HepG2 (cell line): ENCODE results near the gene MRPS5. TPM values are rescaled to one million over a fixed set of nuclear protein-coding genes. Genes with fewer than 3 reads are reported as not detected.
A peak's percentile ranks its signal among the peaks of the same experiment; 100 is the strongest.

ENCODE experiments used
- BCL6 ChIP-seq: IDR thresholded peaks from 2 replicates; pipeline ENCODE4 v1.6.1; 2016; ENCODE audit warnings: missing genetic modification reagents, missing compliant biosample characterization
- CEBPG ChIP-seq: IDR thresholded peaks from 2 replicates; pipeline ENCODE4 v1.6.1; 2016
- DPF2 ChIP-seq: sonication (generic); formaldehyde crosslinking; IDR thresholded peaks from 2 replicates; pipeline ENCODE4 v1.4.0; 2020; ENCODE audit warnings: mild to moderate bottlenecking, low read depth, missing genetic modification reagents, borderline replicate concordance
- FOXJ3 ChIP-seq: sonication (generic); formaldehyde crosslinking; IDR thresholded peaks from 2 replicates; pipeline ENCODE4 v1.4.0; 2020; ENCODE audit warnings: missing genetic modification reagents, mild to moderate bottlenecking, borderline replicate concordance
- GATAD1 ChIP-seq: IDR thresholded peaks from 2 replicates; pipeline ENCODE4 v1.6.1; 2016; ENCODE audit warnings: missing genetic modification reagents, missing compliant biosample characterization
- GPN1 ChIP-seq: sonication (generic); formaldehyde crosslinking; IDR thresholded peaks from 2 replicates; pipeline ENCODE4 v1.5.1; 2020; ENCODE audit warnings: missing genetic modification reagents, borderline replicate concordance
- IKZF5 ChIP-seq: IDR thresholded peaks from 2 replicates; pipeline ENCODE4 v1.6.1; 2018; ENCODE audit warnings: missing genetic modification reagents, mild to moderate bottlenecking, missing compliant biosample characterization
- JUN ChIP-seq: sonication (generic); formaldehyde crosslinking; IDR thresholded peaks from 2 replicates; pipeline ENCODE4 v1.4.0; 2020; ENCODE audit warnings: mild to moderate bottlenecking, missing genetic modification reagents
- MEIS1 ChIP-seq: sonication (generic); formaldehyde crosslinking; IDR thresholded peaks from 2 replicates; pipeline ENCODE4 v1.9.0; 2021; ENCODE audit warnings: mild to moderate bottlenecking, missing genetic modification reagents, moderate library complexity, borderline replicate concordance
- NONO ChIP-seq, 2 experiments: fragments of 450-650 bp in 1 of 2; sonication (generic) in 1 of 2; formaldehyde crosslinking in 1 of 2; IDR thresholded peaks in 1 of 2; conservative IDR thresholded peaks in 1 of 2; 2 replicates each; pipeline versions ENCODE4 v1.6.1 to v1.8.0; 2017 to 2022; ENCODE audit warnings: mild to moderate bottlenecking in 1 of 2, missing genetic modification reagents in 1 of 2, moderate library complexity in 1 of 2
- PHF5A ChIP-seq: IDR thresholded peaks from one replicate; pipeline ENCODE4 v1.6.1; 2018; ENCODE audit warnings: low read depth, missing genetic modification reagents; ENCODE audit not compliant: unreplicated experiment
- PHF8 ChIP-seq: sonication (generic); formaldehyde crosslinking; IDR thresholded peaks from 2 replicates; pipeline ENCODE4 v1.5.0; 2020; ENCODE audit warnings: missing genetic modification reagents
- PTBP1 ChIP-seq: fragments of 200-400 bp; formaldehyde crosslinking; IDR thresholded peaks from 2 replicates; pipeline ENCODE4 v1.6.1; 2018; ENCODE audit warnings: low read length, low read depth; ENCODE audit not compliant: poor library complexity, severe bottlenecking
- RBM22 ChIP-seq: fragments of 200-400 bp; formaldehyde crosslinking; optimal IDR thresholded peaks from 2 replicates; pipeline ENCODE3; 2017; ENCODE audit warnings: mild to moderate bottlenecking, low read length, moderate library complexity
- SP4 ChIP-seq: sonication (generic); formaldehyde crosslinking; IDR thresholded peaks from 2 replicates; pipeline ENCODE4 v1.8.1; 2023; ENCODE audit warnings: mild to moderate bottlenecking, missing genetic modification reagents
- TBL1XR1 ChIP-seq: fragments of 150-350 bp; IDR thresholded peaks from 2 replicates; pipeline ENCODE4 v1.6.1; 2014; ENCODE audit warnings: borderline replicate concordance, low read length; ENCODE audit not compliant: partially characterized antibody
- TMF1 ChIP-seq: sonication (generic); formaldehyde crosslinking; IDR thresholded peaks from 2 replicates; pipeline ENCODE4 v1.8.1; 2022; ENCODE audit warnings: low read depth, missing genetic modification reagents
- TRIM22 ChIP-seq: fragments of 450-650 bp; IDR thresholded peaks from 2 replicates; pipeline ENCODE4 v1.6.1; 2017
- ZNF224 ChIP-seq: sonication (generic); formaldehyde crosslinking; IDR thresholded peaks from 2 replicates; pipeline ENCODE4 v1.5.0; 2020; ENCODE audit warnings: mild to moderate bottlenecking, missing genetic modification reagents
- ZNF567 ChIP-seq: sonication (generic); formaldehyde crosslinking; IDR thresholded peaks from 2 replicates; pipeline ENCODE4 v1.8.1; 2023; ENCODE audit warnings: mild to moderate bottlenecking, missing genetic modification reagents, borderline replicate concordance
- ZNF703 ChIP-seq: sonication (generic); formaldehyde crosslinking; IDR thresholded peaks from 2 replicates; pipeline ENCODE4 v1.5.1; 2020; ENCODE audit warnings: missing genetic modification reagents, mild to moderate bottlenecking, moderate library complexity, borderline replicate concordance
- polyA plus RNA-seq, 8 experiments: library from polyadenylated mRNA; depleted of rRNA in 3 of 8; stranded (reverse) in 7 of 8; unstranded in 1 of 8; fragments of >200 nt; fragmentation: Illumina TruSeq in 4 of 8; extraction: Trizol in 4 of 8; gene quantifications; 2 replicates each; pipeline versions ENCODE4 v1.2.1 to v1.2.3, GENCODE V29; 2011 to 2016; ENCODE audit warnings: low read depth in 4 of 8, missing spikeins in 1 of 8, mixed read lengths in 1 of 8; ENCODE audit not compliant: insufficient read depth in 1 of 8
- total RNA-seq, 5 experiments: library from RNA; depleted of rRNA; stranded (reverse); fragments of >200 nt; fragmentation: Illumina TruSeq; extraction: Trizol; gene quantifications; 2 replicates each; pipeline ENCODE4 v1.2.3, GENCODE V29; 2016; ENCODE audit warnings: low read depth in 1 of 5
- TF ChIP-seq, protein P1 (sequence below): sonication (generic); formaldehyde crosslinking; IDR thresholded peaks from 2 replicates; pipeline ENCODE4 v1.4.0; 2020; ENCODE audit warnings: missing genetic modification reagents; ENCODE audit errors: not compliant biosample characterization
- TF ChIP-seq, protein P2 (sequence below): sonication (generic); formaldehyde crosslinking; IDR thresholded peaks from 2 replicates; pipeline ENCODE4 v1.4.0; 2020; ENCODE audit warnings: missing genetic modification reagents, borderline replicate concordance

MRPS5 gene
- total and polyA plus RNA-seq, 2 of the 13 experiments (the other 11 are each of a cell fraction or from before 2014, with no cell fraction given), result 98.8 to 134 TPM

DNA sequence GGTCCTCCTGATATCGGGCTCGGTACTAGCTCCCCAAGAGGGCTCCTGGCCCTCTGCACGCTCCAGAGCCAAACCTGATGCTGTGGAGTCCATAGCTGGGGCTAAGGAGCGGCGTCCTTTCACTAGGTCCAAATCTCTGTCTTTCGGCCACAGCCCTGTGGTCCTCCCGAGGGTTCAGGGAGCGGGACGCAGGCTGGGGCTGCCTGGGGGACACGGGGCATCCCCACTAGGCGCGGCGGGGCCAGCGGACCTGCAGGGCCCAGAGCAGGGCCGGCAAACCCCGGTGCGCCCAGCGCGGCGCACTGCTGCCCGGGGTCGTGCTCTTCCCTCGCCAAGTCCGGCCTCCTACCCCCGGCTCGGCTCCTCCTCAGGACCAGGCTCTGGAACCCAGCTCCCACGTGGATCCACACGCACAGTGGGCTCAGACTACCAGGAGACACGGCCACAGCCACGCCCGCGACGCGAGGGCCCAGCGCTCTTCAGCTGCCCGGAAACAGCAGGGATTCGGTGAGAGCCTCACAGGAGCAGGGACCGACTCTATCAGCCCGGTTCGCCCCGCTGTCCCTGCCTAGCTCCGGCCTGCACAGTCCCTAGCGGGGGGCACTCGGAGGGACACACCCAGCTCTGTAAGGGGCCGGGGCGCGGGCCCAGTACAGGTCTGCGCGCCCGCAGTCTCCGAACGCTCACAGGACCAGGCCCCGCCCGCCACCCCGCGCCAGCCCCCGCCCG, 37.4 kb upstream of the MRPS5 start (continued):
- TF ChIP-seq TRIM22, result no peak
- TF ChIP-seq DPF2 (CRISPR knock-in tag), result no peak
- no peak for TF ChIP-seq CEBPG (CRISPR knock-in tag)
- no peak for TF ChIP-seq ZNF224 (CRISPR knock-in tag)
- TF ChIP-seq ZNF567 (CRISPR knock-in tag), result no peak
- TF ChIP-seq TMF1, result 0 out of 2 replicates have a peak, but pooled peaks have one; percentile 69
- no peak for TF ChIP-seq FOXJ3 (CRISPR knock-in tag)
- TF ChIP-seq GATAD1, result no peak
- TF ChIP-seq IKZF5 (CRISPR knock-in tag), result no peak
- TF ChIP-seq, protein P1, sequence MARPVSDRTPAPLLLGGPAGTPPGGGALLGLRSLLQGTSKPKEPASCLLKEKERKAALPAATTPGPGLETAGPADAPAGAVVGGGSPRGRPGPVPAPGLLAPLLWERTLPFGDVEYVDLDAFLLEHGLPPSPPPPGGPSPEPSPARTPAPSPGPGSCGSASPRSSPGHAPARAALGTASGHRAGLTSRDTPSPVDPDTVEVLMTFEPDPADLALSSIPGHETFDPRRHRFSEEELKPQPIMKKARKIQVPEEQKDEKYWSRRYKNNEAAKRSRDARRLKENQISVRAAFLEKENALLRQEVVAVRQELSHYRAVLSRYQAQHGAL, result no peak
- TF ChIP-seq BCL6 (CRISPR knock-in tag), result no peak
- no peak for TF ChIP-seq ZNF703 (CRISPR knock-in tag)
- TF ChIP-seq MEIS1, result 0 out of 2 replicates have a peak, but pooled peaks have one; percentile 25
- peak; percentile 49; the same call in 1 of the 2 replicates for TF ChIP-seq SP4 (CRISPR knock-in tag)
- TF ChIP-seq TBL1XR1, result no peak
- TF ChIP-seq PHF5A (CRISPR knock-in tag), result no peak
- no peak for TF ChIP-seq RBM22
- no peak for TF ChIP-seq PTBP1
- TF ChIP-seq PHF8 (CRISPR knock-in tag), result peak; percentile 66
- TF ChIP-seq NONO (IDR thresholded peaks at IDR 0.05), result no peak
- TF ChIP-seq NONO (CRISPR knock-in tag; conservative IDR thresholded peaks at IDR 0.05), result peak; percentile 47; the same call in 1 of the 2 replicates
- TF ChIP-seq JUN (CRISPR knock-in tag), result no peak
- no peak for TF ChIP-seq GPN1 (CRISPR knock-in tag)
- TF ChIP-seq, protein P2, sequence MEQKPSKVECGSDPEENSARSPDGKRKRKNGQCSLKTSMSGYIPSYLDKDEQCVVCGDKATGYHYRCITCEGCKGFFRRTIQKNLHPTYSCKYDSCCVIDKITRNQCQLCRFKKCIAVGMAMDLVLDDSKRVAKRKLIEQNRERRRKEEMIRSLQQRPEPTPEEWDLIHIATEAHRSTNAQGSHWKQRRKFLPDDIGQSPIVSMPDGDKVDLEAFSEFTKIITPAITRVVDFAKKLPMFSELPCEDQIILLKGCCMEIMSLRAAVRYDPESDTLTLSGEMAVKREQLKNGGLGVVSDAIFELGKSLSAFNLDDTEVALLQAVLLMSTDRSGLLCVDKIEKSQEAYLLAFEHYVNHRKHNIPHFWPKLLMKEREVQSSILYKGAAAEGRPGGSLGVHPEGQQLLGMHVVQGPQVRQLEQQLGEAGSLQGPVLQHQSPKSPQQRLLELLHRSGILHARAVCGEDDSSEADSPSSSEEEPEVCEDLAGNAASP (CRISPR knock-in tag), result no peak
